ENCODE measurements around the gene GAREM2.
A peak's percentile ranks its signal among the peaks of the same experiment; 100 is the strongest.

Gene GAREM2

GRCh38 chr2:26169681-26170414 lies 3.0 kb upstream of the GAREM2 start:
- no peak for DNase-seq (ENCODE audit: low read depth in 2 of 2)

GRCh38 chr2:26170795-26171194 lies 2.1 kb upstream of the GAREM2 start:
- no peak for DNase-seq (ENCODE audit: low read depth in 2 of 2)

- no peak for DNase-seq (ENCODE audit: low read depth in 2 of 2)
Measured at GRCh38 chr2:26172189-26172870, 558 bp upstream of the GAREM2 start.

GRCh38 chr2:26173776-26174482 lies 1.0 kb downstream of the GAREM2 start:
- no peak for DNase-seq (ENCODE audit: low read depth in 2 of 2)

GRCh38 chr2:26174691-26175465 lies 2.0 kb downstream of the GAREM2 start:
- no peak for DNase-seq (ENCODE audit: low read depth in 2 of 2)

GRCh38 chr2:26175466-26176278 lies 2.8 kb downstream of the GAREM2 start:
- DNase-seq (ENCODE audit: low read depth in 2 of 2) = no peak

- no peak for DNase-seq (ENCODE audit: low read depth in 2 of 2)
Measured at GRCh38 chr2:26176279-26176615, 3.4 kb downstream of the GAREM2 start.

- DNase-seq (ENCODE audit: low read depth in 2 of 2) = no peak
Measured at GRCh38 chr2:26177122-26177521, 4.2 kb downstream of the GAREM2 start.

GRCh38 chr2:26178246-26178645 lies 5.4 kb downstream of the GAREM2 start:
- no peak for DNase-seq (ENCODE audit: low read depth in 2 of 2)

GRCh38 chr2:26178746-26179436 lies 6.0 kb downstream of the GAREM2 start:
- no peak for DNase-seq (ENCODE audit: low read depth in 2 of 2)

GRCh38 chr2:26179446-26179913 lies 6.6 kb downstream of the GAREM2 start:
- no peak for DNase-seq (ENCODE audit: low read depth in 2 of 2)

- no peak for DNase-seq (ENCODE audit: low read depth in 2 of 2)
Measured at GRCh38 chr2:26182441-26182840, 9.6 kb downstream of the GAREM2 start.

- DNase-seq (ENCODE audit: low read depth in 2 of 2) = no peak
Measured at GRCh38 chr2:26182887-26183630, 10.2 kb downstream of the GAREM2 start.

GRCh38 chr2:26184121-26184520 lies 11.2 kb downstream of the GAREM2 start:
- no peak for DNase-seq (ENCODE audit: low read depth in 2 of 2)

- DNase-seq (ENCODE audit: low read depth in 2 of 2) = peak; percentile 66 to 70
Measured at GRCh38 chr2:26184555-26185303, 11.8 kb downstream of the GAREM2 start.

- DNase-seq (ENCODE audit: low read depth in 2 of 2) = no peak
Measured at GRCh38 chr2:26185304-26185928, 12.5 kb downstream of the GAREM2 start.

GRCh38 chr2:26185954-26186770 lies 13.3 kb downstream of the GAREM2 start:
- no peak for DNase-seq (ENCODE audit: low read depth in 2 of 2)

GRCh38 chr2:26187114-26187513 lies 14.2 kb downstream of the GAREM2 start:
- no peak for DNase-seq (ENCODE audit: low read depth in 2 of 2)
